SJCRH30 (cell line): ENCODE measurements around the gene ZBTB25. TPM values are rescaled to one million over a fixed set of nuclear protein-coding genes. Genes with fewer than 3 reads are reported as not detected.
"Not testable (repeated sequence)": the region's sequence is repeated elsewhere in the genome, so short reads cannot be mapped to it uniquely, and the experiment has no call there.

Experiments
- DNase-seq, 2 experiments: peaks; one replicate each; pipeline ENCODE4 v3.0.0-alpha.2; 2015 to 2020
- H3K27ac ChIP-seq: fragments of 250-450 bp; sonication (Bioruptor Pico); 2 replicates; pipeline ENCODE4 v1.5.1; 2020; ENCODE audit warnings: mild to moderate bottlenecking, moderate library complexity
- H3K27me3 ChIP-seq: fragments of 250-450 bp; sonication (Bioruptor Pico); 2 replicates; pipeline ENCODE4 v1.5.1; 2020; ENCODE audit warnings: mild to moderate bottlenecking, moderate library complexity
- H3K36me3 ChIP-seq: fragments of 250-450 bp; sonication (Bioruptor Pico); 2 replicates; pipeline ENCODE4 v1.5.1; 2020; ENCODE audit warnings: mild to moderate bottlenecking, moderate library complexity
- H3K4me1 ChIP-seq: fragments of 250-450 bp; sonication (Bioruptor Pico); 2 replicates; pipeline ENCODE4 v1.5.1; 2020; ENCODE audit warnings: mild to moderate bottlenecking, moderate library complexity
- H3K4me3 ChIP-seq: fragments of 250-450 bp; sonication (Bioruptor Pico); 2 replicates; pipeline ENCODE4 v1.5.1; 2020; ENCODE audit warnings: mild to moderate bottlenecking, moderate library complexity
- H3K9me3 ChIP-seq: fragments of 250-450 bp; sonication (Bioruptor Pico); replicated peaks from 2 replicates; pipeline ENCODE4 v1.5.1; 2020; ENCODE audit warnings: mild to moderate bottlenecking, moderate library complexity
- total RNA-seq: library from RNA; depleted of rRNA; stranded (reverse); fragments of >200 nt; shearing (Covaris generic); gene quantifications from 2 replicates; pipeline ENCODE4 v1.2.3, GENCODE V29; 2014

The ZBTB25 gene
- total RNA-seq, 1 experiment from 2014 or later, result 7.0 TPM

DNA sequence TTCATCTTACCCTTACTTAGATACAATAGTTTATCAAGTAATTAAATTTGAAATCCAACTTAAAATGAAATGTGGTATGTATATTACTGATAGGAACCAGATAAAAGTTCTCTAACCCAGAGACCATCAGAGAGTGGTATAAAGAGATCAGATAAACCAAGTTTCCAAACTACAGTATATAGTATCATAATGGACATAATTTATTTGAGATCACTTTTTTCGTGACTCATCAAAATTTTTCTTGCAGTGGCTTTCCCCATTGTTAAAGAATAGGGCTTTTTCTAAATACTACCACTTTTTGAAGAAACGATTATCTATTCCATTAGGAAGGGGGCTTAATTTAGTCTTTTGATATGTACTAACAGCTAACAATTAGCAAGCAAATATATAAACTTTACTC, 21.7 kb upstream of the ZBTB25 start:
- no peak overlapping the region for H3K4me3 ChIP-seq
- DNase-seq, result no peak
- no peaks in the 10 kb centered on the region for H3K9me3 ChIP-seq
- H3K27me3 ChIP-seq, result no peaks in the 10 kb centered on the region
- H3K36me3 ChIP-seq, result peaks cover 21% of the 10 kb centered on the region
- H3K4me1 ChIP-seq, result no peaks in the 10 kb centered on the region
- no peak overlapping the region for H3K27ac ChIP-seq

DNA sequence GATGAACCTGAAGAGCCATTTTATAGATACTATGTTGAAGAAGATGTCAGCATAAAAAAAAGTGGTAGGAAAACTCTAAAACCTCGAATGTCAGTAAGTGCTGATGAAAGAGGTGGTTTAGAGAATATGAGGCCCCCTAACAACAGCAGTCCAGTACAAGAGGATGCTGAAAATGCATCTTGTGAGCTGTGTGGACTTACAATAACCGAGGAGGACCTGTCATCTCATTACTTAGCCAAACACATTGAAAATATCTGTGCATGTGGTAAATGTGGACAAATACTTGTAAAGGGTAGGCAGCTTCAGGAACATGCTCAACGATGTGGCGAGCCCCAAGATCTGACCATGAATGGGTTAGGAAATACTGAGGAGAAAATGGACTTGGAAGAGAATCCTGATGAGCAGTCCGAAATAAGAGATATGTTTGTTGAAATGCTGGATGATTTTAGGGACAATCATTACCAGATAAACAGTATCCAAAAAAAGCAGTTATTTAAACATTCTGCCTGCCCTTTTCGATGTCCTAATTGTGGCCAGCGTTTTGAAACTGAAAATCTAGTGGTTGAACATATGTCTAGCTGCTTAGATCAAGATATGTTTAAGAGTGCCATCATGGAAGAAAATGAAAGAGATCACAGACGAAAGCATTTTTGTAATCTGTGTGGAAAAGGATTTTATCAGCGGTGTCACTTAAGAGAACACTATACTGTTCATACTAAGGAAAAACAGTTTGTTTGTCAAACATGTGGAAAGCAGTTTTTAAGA, 19.1 kb upstream of the ZBTB25 start:
- H3K27ac ChIP-seq, result no peak overlapping the region
- no peaks in the 10 kb centered on the region for H3K27me3 ChIP-seq
- no peaks in the 10 kb centered on the region for H3K9me3 ChIP-seq
- no peak overlapping the region for H3K4me3 ChIP-seq
- DNase-seq, result no peak
- H3K36me3 ChIP-seq, result peaks cover 21% of the 10 kb centered on the region
- no peaks in the 10 kb centered on the region for H3K4me1 ChIP-seq

DNA sequence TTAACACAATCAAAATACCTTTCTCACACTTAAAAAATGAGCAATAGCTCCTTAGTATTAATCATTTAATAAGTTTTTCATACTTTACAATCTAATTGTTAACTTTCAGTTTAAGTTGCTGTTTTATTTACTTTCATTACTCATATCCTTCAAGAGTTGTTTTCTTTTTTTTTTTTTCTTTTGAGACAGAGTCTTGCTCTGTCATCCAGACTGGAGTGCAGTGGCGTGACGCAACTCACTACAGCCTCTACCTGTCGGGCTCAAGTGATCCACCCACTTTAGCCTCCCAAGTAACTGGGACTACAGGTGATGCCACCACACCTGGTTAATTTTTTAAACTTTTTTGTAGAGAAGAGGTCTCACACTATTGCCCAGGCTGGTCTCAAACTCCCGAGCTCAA, 17.1 kb upstream of the ZBTB25 start:
- Histone ChIP-seq H3K27me3 (no peaks in the 10 kb centered on the region), H3K4me1 (no peaks in the 10 kb centered on the region), H3K9me3 (no peaks in the 10 kb centered on the region), H3K36me3 (peaks cover 18% of the 10 kb centered on the region), H3K27ac (no peak overlapping the region), H3K4me3 (no peak overlapping the region)
- no peak for DNase-seq

DNA sequence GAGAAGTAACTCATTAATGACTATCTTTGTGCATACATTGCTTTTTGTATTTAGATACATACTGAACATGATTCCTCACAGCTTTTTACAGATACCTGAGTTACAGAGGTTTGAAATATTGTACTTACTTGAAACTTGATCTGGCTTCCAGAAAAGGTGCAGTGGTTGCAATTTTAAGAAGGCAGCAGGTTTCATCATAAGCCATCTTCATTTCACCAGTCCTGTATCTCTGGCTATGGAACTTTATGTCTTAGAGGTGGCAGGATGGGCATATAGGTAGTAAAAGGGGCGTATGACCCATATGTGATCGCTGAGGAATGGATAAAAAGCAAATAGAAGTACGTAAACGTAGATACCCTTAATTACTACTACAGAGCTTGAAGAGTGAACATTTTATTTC, 14.6 kb upstream of the ZBTB25 start:
- Histone ChIP-seq H3K4me3 (no peak overlapping the region), H3K4me1 (no peaks in the 10 kb centered on the region), H3K27ac (no peak overlapping the region), H3K27me3 (no peaks in the 10 kb centered on the region), H3K9me3 (no peaks in the 10 kb centered on the region), H3K36me3 (peaks cover 8% of the 10 kb centered on the region)
- DNase-seq, result no peak

DNA sequence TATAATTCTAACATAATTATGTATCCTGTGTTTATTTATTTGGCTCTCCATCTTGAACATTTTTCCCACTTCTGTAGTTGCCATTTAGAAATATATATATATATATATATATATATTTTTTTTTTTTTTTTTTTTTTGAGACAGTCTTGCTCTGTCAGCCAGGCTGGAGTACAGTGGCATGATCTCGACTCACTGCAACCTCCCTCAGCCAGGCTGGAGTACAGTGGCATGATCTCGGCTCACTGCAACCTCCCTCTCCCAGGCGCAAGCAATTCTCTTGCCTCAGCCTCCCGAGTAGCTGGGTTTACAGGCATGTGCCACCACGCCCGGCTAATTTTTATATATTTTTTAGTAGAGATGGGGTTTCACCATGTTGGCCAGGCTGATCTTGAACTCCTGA, 14.0 kb upstream of the ZBTB25 start:
- not testable (repeated sequence) for H3K9me3 ChIP-seq, H3K4me3 ChIP-seq, H3K27ac ChIP-seq, H3K4me1 ChIP-seq, H3K27me3 ChIP-seq, DNase-seq, H3K36me3 ChIP-seq

DNA sequence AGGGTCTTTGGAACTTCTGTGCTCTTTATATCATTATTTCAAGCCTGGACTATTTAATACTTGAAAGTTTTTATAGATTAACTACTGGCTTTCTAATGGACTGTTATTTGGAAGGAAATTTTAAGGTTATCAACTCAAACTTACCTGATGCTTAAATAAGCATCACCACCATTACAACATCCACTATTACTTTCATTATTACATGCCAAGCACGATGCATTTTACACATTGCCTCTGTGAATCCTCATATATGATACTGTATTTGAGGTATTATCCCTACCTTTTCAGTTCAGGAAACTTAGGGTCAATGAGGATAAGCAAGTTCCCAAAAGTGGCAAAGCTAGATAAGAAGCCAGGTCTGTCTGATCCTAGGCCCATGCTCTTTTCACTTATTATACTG, 13.3 kb upstream of the ZBTB25 start:
- no peak for DNase-seq
- no peaks in the 10 kb centered on the region for H3K27me3 ChIP-seq

DNA sequence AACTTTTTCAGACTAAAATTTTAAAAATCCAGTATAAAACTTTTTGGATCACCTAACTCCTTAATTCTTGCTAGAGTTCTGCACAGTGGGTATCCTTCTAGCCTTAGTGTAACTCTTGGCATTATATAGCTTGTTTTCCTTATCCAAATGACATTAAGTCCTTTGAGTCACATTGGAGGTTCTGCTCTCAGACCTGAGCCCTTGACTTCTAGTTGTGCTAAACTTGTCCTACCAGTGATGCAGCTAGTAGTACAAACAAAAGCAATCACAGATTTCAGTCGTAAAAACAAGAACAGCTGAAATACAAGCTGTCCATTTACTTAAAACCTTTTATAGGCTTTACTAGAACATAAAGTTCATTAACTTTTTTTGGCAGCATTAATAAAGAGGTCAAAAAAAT, 11.4 kb upstream of the ZBTB25 start:
- no peak for DNase-seq
- H3K9me3 ChIP-seq, result no peaks in the 10 kb centered on the region
- no peaks in the 10 kb centered on the region for H3K4me1 ChIP-seq
- H3K36me3 ChIP-seq, result peaks cover 7% of the 10 kb centered on the region
- no peak overlapping the region for H3K27ac ChIP-seq
- no peaks in the 10 kb centered on the region for H3K27me3 ChIP-seq
- H3K4me3 ChIP-seq, result no peak overlapping the region

More for the DNA sequence above, 13.3 kb upstream of the ZBTB25 start:
- no peaks in the 10 kb centered on the region for H3K4me1 ChIP-seq
- no peaks in the 10 kb centered on the region for H3K9me3 ChIP-seq
- H3K36me3 ChIP-seq, result peaks cover 7% of the 10 kb centered on the region
- H3K27ac ChIP-seq, result no peak overlapping the region
- no peak overlapping the region for H3K4me3 ChIP-seq

DNA sequence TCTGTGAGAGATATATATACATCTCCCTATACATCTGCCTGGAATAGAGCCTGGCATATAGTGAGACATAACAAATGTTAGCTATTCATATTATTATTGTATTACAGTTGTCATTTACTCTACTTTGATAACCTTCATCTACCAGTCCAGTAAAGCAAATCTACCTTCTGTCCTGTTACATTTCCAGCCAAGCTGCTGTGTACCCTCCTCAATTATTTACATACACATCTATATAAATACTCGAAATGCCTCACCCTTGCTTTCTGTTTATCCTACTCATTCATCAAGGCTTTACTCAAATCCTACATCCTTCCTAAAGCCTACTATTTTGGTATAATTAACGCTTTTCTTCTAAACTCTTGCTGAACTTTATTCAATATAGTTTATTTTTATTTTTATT, 9.6 kb upstream of the ZBTB25 start:
- no peak overlapping the region for H3K4me3 ChIP-seq

DNA sequence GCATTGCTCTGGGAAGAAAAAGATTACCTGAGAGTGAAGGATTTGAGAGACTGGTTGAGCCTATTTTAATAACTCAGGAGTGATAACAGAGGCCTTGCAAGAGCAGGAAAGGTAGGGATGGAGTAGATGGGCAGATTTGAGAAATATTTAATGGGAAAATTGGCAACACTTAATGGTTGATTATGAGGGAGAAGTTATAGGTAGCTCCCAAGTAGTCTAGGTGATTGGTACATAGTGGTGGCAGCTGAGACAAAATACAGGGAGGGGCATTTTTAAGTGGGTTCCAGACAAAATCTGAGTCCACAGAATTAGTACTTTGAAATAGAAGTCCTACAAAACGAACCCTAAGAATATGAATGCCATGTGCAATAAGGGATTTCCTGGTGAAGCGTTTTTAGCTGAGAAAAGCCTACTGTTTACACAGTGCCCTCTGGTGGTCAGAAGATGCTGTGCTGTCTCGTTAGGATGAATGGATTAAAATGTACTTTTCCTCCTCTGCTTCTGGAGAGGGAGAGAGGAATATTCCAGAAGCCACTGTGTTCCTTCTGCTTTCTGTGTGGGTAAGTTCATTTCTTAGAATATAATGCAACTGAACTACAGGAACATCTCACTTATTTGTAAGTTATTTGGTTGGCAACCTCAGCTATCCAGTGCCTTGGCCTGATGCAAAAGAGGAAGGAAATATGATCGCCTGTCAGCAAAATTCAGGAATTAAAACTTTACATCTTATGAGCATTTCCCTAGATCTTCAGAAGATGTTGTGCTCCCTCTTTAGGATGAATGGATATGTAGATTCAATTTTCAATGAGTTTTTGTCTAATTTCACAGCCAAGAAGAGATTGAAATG, 7.4 kb upstream of the ZBTB25 start:
- Histone ChIP-seq H3K36me3 (peaks cover 7% of the 10 kb centered on the region), H3K27me3 (no peaks in the 10 kb centered on the region), H3K27ac (no peak overlapping the region), H3K4me3 (no peak overlapping the region), H3K9me3 (no peaks in the 10 kb centered on the region), H3K4me1 (0 out of 2 replicates have a peak, but pooled peaks cover 3% of the 10 kb centered on the region)
- DNase-seq, result peak; percentile 44 to 83

More for the DNA sequence above, 9.6 kb upstream of the ZBTB25 start:
- Histone ChIP-seq H3K27ac (no peak overlapping the region), H3K4me1 (no peaks in the 10 kb centered on the region), H3K27me3 (no peaks in the 10 kb centered on the region), H3K36me3 (peaks cover 7% of the 10 kb centered on the region), H3K9me3 (no peaks in the 10 kb centered on the region)
- no peak for DNase-seq

DNA sequence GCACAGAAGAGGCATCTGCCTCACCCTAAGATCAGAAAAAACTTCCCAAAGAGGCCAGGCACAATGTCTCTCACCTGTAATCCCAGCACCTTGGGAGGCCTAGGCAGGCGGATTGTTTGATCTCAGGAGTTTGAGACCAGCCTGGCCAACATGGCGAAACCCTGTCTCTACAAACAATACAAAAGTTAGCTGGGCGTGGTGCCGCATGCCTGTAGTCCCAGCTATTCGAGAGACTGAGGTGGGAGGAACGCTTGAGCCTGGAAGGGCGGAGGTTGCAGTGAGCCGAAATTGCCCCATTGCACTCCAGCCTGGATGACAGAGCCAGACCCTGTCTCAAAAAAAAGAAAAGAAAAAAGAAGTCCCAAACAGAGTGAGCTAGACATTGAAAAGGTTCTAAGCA, 5.4 kb upstream of the ZBTB25 start:
- no peak overlapping the region for H3K27ac ChIP-seq
- no peaks in the 10 kb centered on the region for H3K9me3 ChIP-seq
- DNase-seq, result no peak
- no peak overlapping the region for H3K4me3 ChIP-seq
- H3K36me3 ChIP-seq, result peaks cover 7% of the 10 kb centered on the region
- H3K27me3 ChIP-seq, result no peaks in the 10 kb centered on the region
- 0 out of 2 replicates have a peak, but pooled peaks cover 3% of the 10 kb centered on the region for H3K4me1 ChIP-seq

DNA sequence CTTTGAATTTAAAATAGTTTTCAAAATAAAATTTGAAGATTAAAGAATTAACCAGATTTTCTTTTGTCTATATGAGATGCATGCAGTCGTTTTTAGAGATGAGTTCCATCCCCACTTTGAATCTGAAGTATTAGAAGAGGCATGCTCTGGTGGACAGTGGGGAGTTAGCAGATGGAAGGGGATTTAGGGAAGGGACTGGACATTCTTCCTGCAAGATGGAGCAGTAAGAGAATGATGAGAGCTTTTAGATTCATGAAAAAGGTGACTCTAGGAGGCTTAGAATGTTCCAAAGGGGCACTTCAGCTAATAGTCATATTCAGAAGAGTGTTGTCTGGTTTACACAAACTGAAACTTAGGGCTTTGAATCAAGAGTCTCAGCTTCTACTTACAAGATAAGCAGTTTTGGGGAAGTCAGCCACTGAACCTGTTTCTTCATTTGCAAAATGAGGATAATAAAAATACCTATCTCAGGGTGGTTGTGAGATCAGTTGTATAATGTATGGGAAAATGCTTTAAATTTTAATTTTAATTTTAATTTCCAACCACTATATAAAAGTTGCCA, 4.7 kb upstream of the ZBTB25 start:
- no peaks in the 10 kb centered on the region for H3K27me3 ChIP-seq
- H3K36me3 ChIP-seq, result peaks cover 7% of the 10 kb centered on the region
- DNase-seq, result no peak
- H3K9me3 ChIP-seq, result no peaks in the 10 kb centered on the region
- 0 out of 2 replicates have a peak, but pooled peaks cover 3% of the 10 kb centered on the region for H3K4me1 ChIP-seq
- no peak overlapping the region for H3K4me3 ChIP-seq
- no peak overlapping the region for H3K27ac ChIP-seq

DNA sequence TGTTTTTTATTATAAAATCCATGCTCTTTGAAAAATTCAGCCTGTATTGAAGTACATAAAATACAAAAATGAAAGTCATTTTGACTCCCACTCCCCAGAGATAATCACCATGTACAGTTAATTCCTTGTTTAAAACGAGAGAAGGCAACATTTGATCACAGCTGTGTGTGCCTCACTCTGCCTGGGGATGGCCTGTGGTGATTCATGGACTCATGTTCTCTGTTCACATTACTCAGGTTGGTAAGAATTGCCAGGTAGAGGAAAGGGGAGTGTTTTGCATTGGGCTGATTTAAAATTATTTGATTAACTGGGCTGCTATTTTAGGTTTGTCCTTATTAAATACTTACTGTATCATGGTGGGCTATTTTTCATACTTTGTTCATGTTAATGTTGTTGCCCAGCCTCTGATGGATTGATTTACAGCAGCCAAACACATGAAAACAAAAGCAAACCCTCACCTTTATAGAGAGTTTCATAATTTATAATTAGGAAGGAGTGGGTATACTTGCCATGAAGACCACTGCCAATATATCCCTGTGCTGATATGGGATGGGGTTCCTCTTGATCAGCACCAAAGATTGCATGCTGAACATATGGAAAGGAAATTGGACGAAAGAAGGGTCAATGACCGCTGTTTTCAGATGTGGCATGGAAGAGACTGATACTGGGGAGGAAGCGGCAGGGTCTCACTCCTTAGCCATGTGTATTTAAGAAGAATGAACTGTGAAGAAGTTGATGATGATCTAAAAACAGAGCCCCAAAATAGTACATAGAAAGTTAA, 3.9 kb upstream of the ZBTB25 start:
- Histone ChIP-seq H3K4me3 (no peak overlapping the region), H3K27me3 (no peaks in the 10 kb centered on the region), H3K27ac (no peak overlapping the region), H3K4me1 (peaks cover 3% of the 10 kb centered on the region; the same call in 1 of the 2 replicates), H3K9me3 (no peaks in the 10 kb centered on the region), H3K36me3 (peaks cover 2% of the 10 kb centered on the region; the same call in 1 of the 2 replicates)
- DNase-seq, result peak in 1 of 2 experiments; percentile 16

DNA sequence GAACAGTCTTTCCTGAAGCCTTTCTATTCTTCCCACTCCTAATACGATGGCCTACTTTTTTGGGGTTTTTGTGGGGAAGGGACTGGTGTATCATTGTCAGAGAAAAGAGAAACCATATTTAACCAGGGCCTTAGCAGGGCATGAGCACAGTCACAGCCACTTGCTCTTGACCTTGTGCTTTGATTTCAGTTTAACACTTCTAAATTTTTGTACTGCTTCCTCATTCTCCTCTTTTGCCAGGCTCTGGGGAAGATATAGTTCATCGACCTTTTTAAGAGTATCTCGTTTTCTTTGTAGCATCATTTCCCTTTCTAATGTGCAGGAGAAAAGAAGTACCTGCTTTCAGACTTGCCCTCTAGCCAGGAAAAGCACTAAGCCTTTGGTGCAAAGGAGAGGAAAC, 3.1 kb upstream of the ZBTB25 start:
- Histone ChIP-seq H3K36me3 (no peaks in the 10 kb centered on the region), H3K9me3 (no peaks in the 10 kb centered on the region), H3K4me3 (no peak overlapping the region), H3K27ac (no peak overlapping the region), H3K27me3 (no peaks in the 10 kb centered on the region), H3K4me1 (peaks cover 9% of the 10 kb centered on the region)
- DNase-seq, result no peak

DNA sequence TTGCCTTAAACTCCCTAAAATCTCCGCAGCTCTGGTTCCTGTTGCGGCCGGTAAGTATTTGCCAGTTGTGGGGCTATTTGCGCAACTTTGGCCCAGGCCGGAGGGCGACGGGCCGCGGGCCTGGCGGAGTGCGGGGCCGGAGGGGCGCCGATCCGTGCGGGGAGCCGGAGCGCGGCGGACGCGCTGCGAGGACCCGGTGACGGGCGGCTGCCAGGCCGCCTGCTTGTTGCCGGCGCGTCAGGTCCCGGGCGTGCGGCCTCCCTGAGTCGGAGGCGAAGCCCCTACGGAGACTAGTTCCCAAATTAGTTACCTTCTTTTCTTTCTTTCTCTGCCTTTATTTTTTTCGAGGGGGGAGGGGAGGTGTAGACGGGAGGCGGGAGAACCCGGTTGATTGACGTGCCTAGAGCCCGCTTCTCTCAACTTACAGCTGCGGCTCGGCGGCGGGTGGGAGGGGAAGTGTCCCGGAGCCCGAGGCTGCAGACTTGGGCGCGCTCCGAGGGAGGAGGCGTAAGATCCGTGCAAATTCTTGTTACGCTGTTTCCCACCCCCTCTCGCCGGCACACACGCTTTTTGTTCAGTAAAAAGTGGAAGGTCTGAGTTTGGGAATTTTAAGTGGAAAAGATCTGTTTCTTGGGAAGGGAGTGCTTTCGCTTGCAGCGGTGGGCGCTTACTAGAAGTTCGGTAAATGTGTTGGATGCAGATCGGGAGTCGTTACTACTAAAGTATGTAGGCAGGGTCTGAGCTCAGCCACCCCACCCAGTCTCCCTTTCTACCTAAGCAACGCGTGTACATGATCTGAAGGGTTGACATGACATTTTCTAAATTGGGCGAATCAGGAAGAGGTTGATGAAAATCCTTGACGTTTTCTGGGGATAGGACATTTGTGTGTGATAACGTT, 1.5 kb upstream of the ZBTB25 start:
- DNase-seq, result peak; percentile 90 to 92
- H3K27me3 ChIP-seq, result no peaks in the 10 kb centered on the region
- H3K4me1 ChIP-seq, result peaks cover 16% of the 10 kb centered on the region

More for the DNA sequence above, 1.5 kb upstream of the ZBTB25 start:
- Histone ChIP-seq H3K4me3 (peak overlapping the region; percentile 93), H3K9me3 (no peaks in the 10 kb centered on the region), H3K27ac (peak overlapping the region; percentile 96), H3K36me3 (no peaks in the 10 kb centered on the region)
